ENCODE measurements around the gene RGS9BP. TPM values are rescaled to one million over a fixed set of nuclear protein-coding genes. Genes with fewer than 3 reads are reported as not detected.
"Not testable (repeated sequence)": the region's sequence is repeated elsewhere in the genome, so short reads cannot be mapped to it uniquely, and the experiment has no call there.

The RGS9BP gene
- total and polyA plus RNA-seq, 2 experiments from 2014 or later: 2.1 to 4.0 TPM

- Histone ChIP-seq H3K79me2 (peaks cover 76% of the 10 kb centered on the region), H3K4me2 (peak overlapping the region; percentile 92), H3K4me1 (ENCODE audit: insufficient read depth) (peaks cover 37% of the 10 kb centered on the region)
Observed at GRCh38 chr19:32694316-32694715, 18.7 kb downstream of the RGS9BP start.

GRCh38 chr19:32694851-32695250, 19.2 kb downstream of the RGS9BP start:
- not testable (repeated sequence) for H4K20me1 ChIP-seq (ENCODE audit: insufficient read depth, poor library complexity, severe bottlenecking); H3K36me3 ChIP-seq (replicated peaks; ENCODE audit: insufficient read depth, low read depth); DNase-seq (ENCODE audit: low spot score); H2AFZ ChIP-seq; H3K4me3 ChIP-seq; H3K27me3 ChIP-seq; H3K9me3 ChIP-seq (ENCODE audit: low read depth); H3K9me2 ChIP-seq (replicated peaks; ENCODE audit: insufficient read depth)
- peaks cover 37% of the 10 kb centered on the region for H3K4me1 ChIP-seq (ENCODE audit: insufficient read depth)
- 46% methylated on average over 2 of the region's 2 CpGs for WGBS (ENCODE audit: low lambda C conversion rate, missing lambda C conversion rate)
- peaks cover 82% of the 10 kb centered on the region for H3K79me2 ChIP-seq
- H3K27ac ChIP-seq: peak overlapping the region; percentile 76
- peak overlapping the region; percentile 92 for H3K4me2 ChIP-seq

More at GRCh38 chr19:32694316-32694715, 18.7 kb downstream of the RGS9BP start:
- DNase-seq (ENCODE audit: low spot score); H3K9me3 ChIP-seq (ENCODE audit: low read depth); H3K36me3 ChIP-seq (replicated peaks; ENCODE audit: insufficient read depth, low read depth); H2AFZ ChIP-seq; H4K20me1 ChIP-seq (ENCODE audit: insufficient read depth, poor library complexity, severe bottlenecking); H3K27me3 ChIP-seq; H3K9me2 ChIP-seq (replicated peaks; ENCODE audit: insufficient read depth): not testable (repeated sequence)
- WGBS (ENCODE audit: low lambda C conversion rate, missing lambda C conversion rate): 45% methylated on average over 2 of the region's 2 CpGs
- peak overlapping the region; percentile 76 for H3K27ac ChIP-seq
- peak overlapping the region; percentile 18 for H3K4me3 ChIP-seq

- not testable (repeated sequence) for DNase-seq (ENCODE audit: low spot score); H3K9me2 ChIP-seq (replicated peaks; ENCODE audit: insufficient read depth); H2AFZ ChIP-seq; H3K9me3 ChIP-seq (ENCODE audit: low read depth); H3K36me3 ChIP-seq (replicated peaks; ENCODE audit: insufficient read depth, low read depth); H3K4me3 ChIP-seq; H3K27me3 ChIP-seq; H4K20me1 ChIP-seq (ENCODE audit: insufficient read depth, poor library complexity, severe bottlenecking)
- 84% methylated on average over 6 of the region's 6 CpGs for WGBS (ENCODE audit: low lambda C conversion rate, missing lambda C conversion rate)
- peaks cover 88% of the 10 kb centered on the region for H3K79me2 ChIP-seq
- H3K4me2 ChIP-seq: peak overlapping the region; percentile 92
- peak overlapping the region; percentile 76 for H3K27ac ChIP-seq
- peaks cover 37% of the 10 kb centered on the region for H3K4me1 ChIP-seq (ENCODE audit: insufficient read depth)
Observed at GRCh38 chr19:32695506-32695905, 19.9 kb downstream of the RGS9BP start.

GRCh38 chr19:32696771-32697170, 21.1 kb downstream of the RGS9BP start:
- H3K36me3 ChIP-seq (replicated peaks; ENCODE audit: insufficient read depth, low read depth); H3K9me2 ChIP-seq (replicated peaks; ENCODE audit: insufficient read depth); DNase-seq (ENCODE audit: low spot score); H4K20me1 ChIP-seq (ENCODE audit: insufficient read depth, poor library complexity, severe bottlenecking); H3K4me3 ChIP-seq; H2AFZ ChIP-seq; H3K9me3 ChIP-seq (ENCODE audit: low read depth); H3K27me3 ChIP-seq: not testable (repeated sequence)
- peak overlapping the region; percentile 58 for H3K27ac ChIP-seq
- peaks cover 92% of the 10 kb centered on the region for H3K79me2 ChIP-seq
- peaks cover 43% of the 10 kb centered on the region for H3K4me1 ChIP-seq (ENCODE audit: insufficient read depth)
- WGBS (ENCODE audit: low lambda C conversion rate, missing lambda C conversion rate): 68% methylated on average over 3 of the region's 3 CpGs
- peak overlapping the region; percentile 92 for H3K4me2 ChIP-seq

GRCh38 chr19:32700129-32700528, 24.5 kb downstream of the RGS9BP start:
- 96% methylated on average over 7 of the region's 7 CpGs for WGBS (ENCODE audit: low lambda C conversion rate, missing lambda C conversion rate)

GRCh38 chr19:32702010-32702409, 26.4 kb downstream of the RGS9BP start:
- Histone ChIP-seq H3K79me2 (peaks cover 87% of the 10 kb centered on the region), H3K4me2 (peak overlapping the region; percentile 19), H4K20me1 (ENCODE audit: insufficient read depth, poor library complexity, severe bottlenecking) (peaks cover 5% of the 10 kb centered on the region), H3K4me1 (ENCODE audit: insufficient read depth) (peaks cover 19% of the 10 kb centered on the region), H3K9me2 (replicated peaks; ENCODE audit: insufficient read depth) (no peaks in the 10 kb centered on the region), H3K36me3 (replicated peaks; ENCODE audit: insufficient read depth, low read depth) (no peaks in the 10 kb centered on the region), H3K4me3 (no peak overlapping the region), H2AFZ (no peak overlapping the region), H3K9me3 (ENCODE audit: low read depth) (peaks cover 7% of the 10 kb centered on the region), H3K27ac (peak overlapping the region; percentile 34), H3K27me3 (no peaks in the 10 kb centered on the region)
- WGBS (ENCODE audit: low lambda C conversion rate, missing lambda C conversion rate): 54% methylated on average over 5 of the region's 5 CpGs
- TF ChIP-seq CTCF (IDR thresholded peaks at IDR 0.05; ENCODE audit: poor library complexity) (no peak), EZH2 (IDR thresholded peaks at IDR 0.05; ENCODE audit: borderline replicate concordance) (no peak), EZH2phosphoT487 (IDR thresholded peaks at IDR 0.05; ENCODE audit: low read depth, severe bottlenecking, unreplicated experiment) (peak; percentile 84)
- peak; percentile 49 for DNase-seq (ENCODE audit: low spot score)

More at GRCh38 chr19:32700129-32700528, 24.5 kb downstream of the RGS9BP start:
- not testable (repeated sequence) for H3K9me2 ChIP-seq (replicated peaks; ENCODE audit: insufficient read depth); H3K4me3 ChIP-seq; H3K9me3 ChIP-seq (ENCODE audit: low read depth); H3K27ac ChIP-seq; H3K27me3 ChIP-seq; H4K20me1 ChIP-seq (ENCODE audit: insufficient read depth, poor library complexity, severe bottlenecking); H3K36me3 ChIP-seq (replicated peaks; ENCODE audit: insufficient read depth, low read depth); DNase-seq (ENCODE audit: low spot score); H3K4me2 ChIP-seq; H2AFZ ChIP-seq
- Histone ChIP-seq H3K79me2 (peaks cover 84% of the 10 kb centered on the region), H3K4me1 (ENCODE audit: insufficient read depth) (peaks cover 32% of the 10 kb centered on the region)

- not testable (repeated sequence) for H2AFZ ChIP-seq; H3K4me2 ChIP-seq; H3K27ac ChIP-seq; H3K36me3 ChIP-seq (replicated peaks; ENCODE audit: insufficient read depth, low read depth); H3K4me3 ChIP-seq; H3K9me3 ChIP-seq (ENCODE audit: low read depth); H3K27me3 ChIP-seq; H4K20me1 ChIP-seq (ENCODE audit: insufficient read depth, poor library complexity, severe bottlenecking); H3K9me2 ChIP-seq (replicated peaks; ENCODE audit: insufficient read depth); DNase-seq (ENCODE audit: low spot score)
- H3K79me2 ChIP-seq: peaks cover 84% of the 10 kb centered on the region
- 96% methylated on average over 2 of the region's 2 CpGs for WGBS (ENCODE audit: low lambda C conversion rate, missing lambda C conversion rate)
- peaks cover 19% of the 10 kb centered on the region for H3K4me1 ChIP-seq (ENCODE audit: insufficient read depth)
Observed at GRCh38 chr19:32704006-32704405, 28.4 kb downstream of the RGS9BP start.
